Peyer's patch (tissue), 4 donors: ENCODE results near the gene PIEZO2. TPM values are rescaled to one million over a fixed set of nuclear protein-coding genes. Genes with fewer than 3 reads are reported as not detected.
"Not testable (repeated sequence)": the region's sequence is repeated elsewhere in the genome, so short reads cannot be mapped to it uniquely, and the experiment has no call there.

Source experiments
- DNase-seq, 3 donors: peaks; one replicate each; pipeline ENCODE4 v3.0.0-alpha.2; 2017 to 2019
- H3K27ac ChIP-seq, 4 donors: fragments of 200-600 bp; sonication (generic); one replicate each; pipeline ENCODE4 v1.5.1; 2016 to 2019
- H3K27me3 ChIP-seq, 2 donors: fragments of 200-600 bp; sonication (generic); one replicate each; pipeline ENCODE4 v1.5.1; 2019
- H3K36me3 ChIP-seq, 3 donors: fragments of 200-600 bp; sonication (generic); one replicate each; pipeline ENCODE4 v1.5.1; 2016 to 2019
- H3K4me1 ChIP-seq, 4 donors: fragments of 200-600 bp; sonication (generic); one replicate each; pipeline ENCODE4 v1.5.1; 2016 to 2019
- H3K4me3 ChIP-seq, 4 donors: fragments of 200-600 bp; sonication (generic); 1 replicate in 3 of 4; 2 replicates in 1 of 4; pipeline ENCODE4 v1.5.1; 2016 to 2019; ENCODE audit warnings: mild to moderate bottlenecking in 1 of 4
- H3K9me3 ChIP-seq, 4 donors: fragments of 200-600 bp; sonication (generic); one replicate each; pipeline ENCODE4 v1.5.1; 2016 to 2019; ENCODE audit warnings: mild to moderate bottlenecking in 1 of 4
- POLR2A ChIP-seq, 2 donors: fragments of 450-650 bp; IDR thresholded peaks; one replicate each; pipeline ENCODE4 v1.5.1; 2017; ENCODE audit warnings: antibody characterized with exemption in 2 of 2, mild to moderate bottlenecking in 2 of 2, moderate library complexity in 2 of 2
- small RNA-seq, 2 donors: library from RNA; depleted of rRNA; stranded (forward); fragments of <200 nt; gene quantifications; one replicate each; pipeline ENCODE3, GENCODE V24; 2016
- total RNA-seq, 4 donors: library from RNA; depleted of rRNA; stranded (reverse); fragments of >200 nt; gene quantifications; one replicate each; pipeline ENCODE4 v1.1.0, GENCODE V29; 2016
- TF ChIP-seq, protein P1 (sequence below), 6 experiments: fragments of 450-650 bp in 4 of 6; fragments of 200-600 bp in 2 of 6; sonication (generic) in 1 of 6; IDR thresholded peaks; one replicate each; pipeline ENCODE4 v1.5.1; 2017 to 2019; ENCODE audit warnings: antibody characterized with exemption in 6 of 6, mild to moderate bottlenecking in 3 of 6, moderate library complexity in 1 of 6

The PIEZO2 gene
- total RNA-seq, 4 donors from 2014 or later = 0.85 to 5.8 (median 4.5) TPM

DNA sequence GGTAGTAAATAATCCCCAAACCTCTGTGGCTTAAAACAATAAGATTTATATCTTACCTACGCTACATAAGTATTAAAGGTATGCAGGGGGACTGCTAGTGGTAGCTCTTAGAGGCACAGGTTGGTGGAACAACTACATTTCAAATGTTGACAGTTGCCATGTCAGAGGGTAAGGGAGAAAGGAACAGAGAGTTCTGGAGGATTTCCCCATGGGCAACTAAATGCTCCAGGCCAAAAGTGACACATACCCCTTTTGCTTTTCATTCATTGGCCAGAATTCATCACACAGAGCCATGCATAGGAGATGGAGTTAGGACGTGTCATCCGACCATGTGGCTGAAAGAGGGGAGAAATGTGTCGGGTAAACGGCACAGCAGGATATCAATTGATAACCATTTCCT, 490.4 kb downstream of the PIEZO2 start:
- no peaks in the 10 kb centered on the region for H3K9me3 ChIP-seq
- no peak overlapping the region for H3K4me3 ChIP-seq
- H3K27ac ChIP-seq = no peak overlapping the region
- TF ChIP-seq, protein P1, sequence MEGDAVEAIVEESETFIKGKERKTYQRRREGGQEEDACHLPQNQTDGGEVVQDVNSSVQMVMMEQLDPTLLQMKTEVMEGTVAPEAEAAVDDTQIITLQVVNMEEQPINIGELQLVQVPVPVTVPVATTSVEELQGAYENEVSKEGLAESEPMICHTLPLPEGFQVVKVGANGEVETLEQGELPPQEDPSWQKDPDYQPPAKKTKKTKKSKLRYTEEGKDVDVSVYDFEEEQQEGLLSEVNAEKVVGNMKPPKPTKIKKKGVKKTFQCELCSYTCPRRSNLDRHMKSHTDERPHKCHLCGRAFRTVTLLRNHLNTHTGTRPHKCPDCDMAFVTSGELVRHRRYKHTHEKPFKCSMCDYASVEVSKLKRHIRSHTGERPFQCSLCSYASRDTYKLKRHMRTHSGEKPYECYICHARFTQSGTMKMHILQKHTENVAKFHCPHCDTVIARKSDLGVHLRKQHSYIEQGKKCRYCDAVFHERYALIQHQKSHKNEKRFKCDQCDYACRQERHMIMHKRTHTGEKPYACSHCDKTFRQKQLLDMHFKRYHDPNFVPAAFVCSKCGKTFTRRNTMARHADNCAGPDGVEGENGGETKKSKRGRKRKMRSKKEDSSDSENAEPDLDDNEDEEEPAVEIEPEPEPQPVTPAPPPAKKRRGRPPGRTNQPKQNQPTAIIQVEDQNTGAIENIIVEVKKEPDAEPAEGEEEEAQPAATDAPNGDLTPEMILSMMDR (IDR thresholded peaks at IDR 0.05) = no peak
- TF ChIP-seq POLR2A (IDR thresholded peaks at IDR 0.05) = no peak
- no peaks in the 10 kb centered on the region for H3K4me1 ChIP-seq
- DNase-seq = no peak
- no peaks in the 10 kb centered on the region for H3K27me3 ChIP-seq
- no peaks in the 10 kb centered on the region for H3K36me3 ChIP-seq

DNA sequence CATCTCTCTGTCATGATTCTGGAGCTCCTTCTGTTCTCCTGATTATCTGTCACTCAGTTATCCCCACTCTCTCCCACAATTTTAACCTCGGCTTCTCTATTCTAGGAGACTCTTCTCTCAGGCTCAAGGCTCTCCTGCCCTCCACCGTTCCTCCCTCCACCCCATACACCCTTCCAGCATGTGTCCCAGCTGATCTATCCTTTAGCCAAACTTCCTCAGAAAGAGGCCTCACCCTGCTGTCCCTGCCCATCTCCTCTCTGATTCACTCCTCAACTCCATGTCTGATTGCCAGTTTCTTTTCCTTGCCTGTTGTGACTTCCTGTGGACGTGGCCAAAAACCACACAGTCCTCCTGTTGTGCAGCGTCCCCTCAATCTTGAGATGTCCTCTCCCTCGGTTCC, 505.4 kb downstream of the PIEZO2 start:
- not testable (repeated sequence) for H3K4me3 ChIP-seq, H3K4me1 ChIP-seq, H3K27me3 ChIP-seq, H3K27ac ChIP-seq, DNase-seq, H3K36me3 ChIP-seq, H3K9me3 ChIP-seq

DNA sequence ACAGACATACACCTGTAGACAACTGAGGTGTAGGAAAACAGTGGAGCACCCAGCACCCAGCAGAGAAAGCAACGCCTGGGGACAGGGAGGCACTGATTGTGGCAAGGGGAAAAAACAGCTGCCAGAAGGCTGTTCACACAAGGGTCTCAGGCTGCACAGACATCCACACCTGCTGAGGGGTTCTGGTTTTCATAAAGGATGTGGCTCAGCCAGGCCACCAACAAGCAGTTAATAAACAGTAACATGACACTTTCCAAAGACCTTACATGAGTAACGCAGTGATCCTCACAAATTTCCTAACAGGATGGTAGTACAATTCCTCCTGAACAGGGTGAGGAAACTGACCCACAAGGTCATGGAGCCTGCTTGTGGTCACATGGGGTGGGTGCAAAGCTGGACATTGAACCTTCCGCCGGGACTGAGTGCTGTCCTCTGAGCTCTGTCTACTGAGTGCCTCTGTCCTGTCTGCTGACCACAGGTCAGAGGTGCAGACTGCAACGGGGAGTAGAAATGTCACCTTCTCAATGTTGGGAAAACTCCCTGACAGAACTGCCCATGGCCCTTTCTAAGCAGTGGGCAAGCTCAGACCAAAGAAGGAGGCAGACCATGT, 506.3 kb downstream of the PIEZO2 start:
- H3K27me3 ChIP-seq, H3K4me1 ChIP-seq, DNase-seq, H3K27ac ChIP-seq, H3K36me3 ChIP-seq, H3K9me3 ChIP-seq, H3K4me3 ChIP-seq: not testable (repeated sequence)

DNA sequence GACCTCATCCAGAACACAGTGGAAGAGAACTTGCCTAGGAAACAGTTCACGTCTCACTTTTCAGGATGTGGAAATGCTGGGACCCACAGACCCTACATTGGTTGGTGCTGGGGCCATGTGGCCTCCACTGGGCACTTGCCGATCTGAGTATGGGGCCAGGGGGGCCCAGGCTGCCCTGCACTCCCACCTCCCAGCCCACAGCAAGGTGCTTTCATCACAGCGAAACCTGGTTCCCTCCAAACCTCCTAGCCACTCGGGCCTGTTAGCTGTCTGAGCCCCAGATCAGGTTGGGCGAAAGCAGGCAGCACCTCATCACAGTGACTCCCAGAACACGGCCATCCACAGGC, 510.9 kb downstream of the PIEZO2 start:
- not testable (repeated sequence) for H3K27ac ChIP-seq, H3K4me1 ChIP-seq, H3K9me3 ChIP-seq, H3K4me3 ChIP-seq, H3K36me3 ChIP-seq, H3K27me3 ChIP-seq, DNase-seq

DNA sequence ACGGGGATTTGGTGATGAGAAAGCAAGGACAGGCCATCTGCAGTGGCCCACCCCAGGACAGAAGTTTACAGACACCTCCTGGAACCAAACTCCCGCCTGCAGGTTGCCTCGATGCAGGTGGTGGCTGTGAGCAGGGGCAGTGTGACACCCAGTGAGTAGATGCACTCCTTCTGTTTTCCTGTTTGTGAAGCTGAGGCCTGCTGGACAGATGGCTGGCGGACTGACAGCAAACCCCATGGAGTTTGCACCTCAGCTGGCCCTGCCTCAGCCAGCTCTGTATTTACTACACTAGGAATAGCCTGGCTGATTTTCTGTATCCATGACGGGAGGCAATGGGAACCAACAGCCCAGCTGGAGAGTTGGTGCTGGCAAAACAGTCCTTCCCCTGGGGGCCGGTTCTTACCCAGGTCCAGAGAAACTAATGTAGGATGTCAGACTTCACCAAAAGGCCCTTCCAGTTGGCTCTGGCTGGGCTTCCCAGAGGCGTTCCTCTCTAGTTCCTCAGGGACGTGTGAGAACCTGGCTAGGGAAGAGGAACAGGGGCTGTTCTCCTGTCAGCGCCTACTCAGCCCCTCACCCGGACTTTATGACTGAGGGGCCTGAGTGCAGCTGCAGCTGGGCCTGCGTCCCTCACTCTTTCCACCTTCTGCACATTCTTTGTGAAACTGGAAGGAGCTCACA, 511.4 kb downstream of the PIEZO2 start:
- H3K9me3 ChIP-seq, H3K36me3 ChIP-seq, H3K4me3 ChIP-seq, H3K27me3 ChIP-seq, H3K4me1 ChIP-seq, DNase-seq, H3K27ac ChIP-seq: not testable (repeated sequence)

DNA sequence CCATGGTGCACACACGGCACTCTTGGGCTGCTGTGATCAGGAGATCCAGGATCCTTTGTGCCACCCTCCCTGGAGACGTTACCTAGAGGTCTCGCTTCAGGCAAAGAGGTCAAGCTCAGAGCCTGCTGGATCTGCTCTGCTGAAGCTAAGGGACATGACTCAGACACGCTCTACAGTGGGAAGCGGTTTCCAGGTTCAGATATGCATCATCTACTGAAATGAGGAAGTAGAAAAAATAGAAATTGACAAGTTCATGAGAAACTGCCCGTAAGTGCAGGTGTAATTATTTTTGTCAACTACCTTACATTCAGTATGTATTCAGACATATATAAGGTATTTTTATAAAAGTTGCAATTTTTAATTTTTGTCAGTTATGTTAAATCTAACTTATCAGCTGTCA, 520.3 kb downstream of the PIEZO2 start:
- H3K4me3 ChIP-seq, H3K27ac ChIP-seq: not testable (repeated sequence)

DNA sequence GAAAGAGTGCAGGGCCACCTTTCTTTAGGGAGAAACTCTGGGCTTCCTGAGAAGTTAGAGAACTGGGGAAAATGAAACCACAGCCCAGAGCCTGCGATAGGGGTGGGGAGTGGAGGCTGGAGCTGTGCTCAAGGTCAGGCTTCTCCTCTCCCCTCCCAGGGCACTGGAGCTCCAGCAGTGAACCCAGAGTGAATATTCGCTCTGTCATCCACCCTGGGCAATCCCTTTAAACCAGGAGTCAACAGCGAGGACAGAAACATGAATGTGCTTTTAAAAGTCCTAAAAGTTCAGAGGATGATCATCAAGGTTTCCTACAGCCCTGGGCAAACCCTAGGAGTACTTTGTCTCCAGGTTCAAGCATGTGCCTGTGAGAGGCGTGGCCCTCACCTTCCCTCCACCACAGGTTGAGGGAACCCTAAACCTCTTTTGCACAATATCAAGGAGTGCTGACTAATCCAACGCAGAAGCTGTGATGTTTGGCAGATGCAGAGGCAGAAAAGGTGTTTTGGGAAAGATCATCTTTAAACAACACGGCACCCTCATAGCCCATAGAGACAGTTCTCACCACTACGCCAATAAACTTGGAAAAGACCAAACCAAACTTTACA, 522.7 kb downstream of the PIEZO2 start:
- not testable (repeated sequence) for H3K27ac ChIP-seq, H3K4me1 ChIP-seq, DNase-seq, H3K4me3 ChIP-seq, H3K27me3 ChIP-seq, H3K9me3 ChIP-seq, H3K36me3 ChIP-seq

More for the DNA sequence above, 520.3 kb downstream of the PIEZO2 start:
- not testable (repeated sequence) for H3K4me1 ChIP-seq, H3K36me3 ChIP-seq, H3K27me3 ChIP-seq, DNase-seq, H3K9me3 ChIP-seq

DNA sequence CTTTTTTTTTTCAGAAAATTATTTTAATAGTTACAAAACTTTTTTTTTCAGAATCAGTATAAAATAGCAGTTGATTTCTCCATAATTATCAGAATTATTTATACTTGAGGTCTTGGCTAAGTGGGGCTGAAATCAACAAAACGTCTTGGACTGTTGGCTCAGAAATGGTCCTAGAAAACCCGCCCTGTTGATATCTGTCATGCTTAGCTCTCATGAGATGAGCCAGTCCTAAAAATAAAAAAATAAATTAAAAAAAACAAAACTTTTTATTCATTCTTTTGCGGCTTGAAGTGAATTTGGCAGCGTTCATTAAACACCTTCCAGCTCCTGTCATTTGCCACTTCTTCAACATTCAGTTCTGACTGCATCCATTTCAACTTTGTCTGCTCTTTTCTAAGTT, 525.8 kb downstream of the PIEZO2 start:
- not testable (repeated sequence) for H3K4me1 ChIP-seq, H3K27me3 ChIP-seq, H3K36me3 ChIP-seq, H3K27ac ChIP-seq, DNase-seq, H3K9me3 ChIP-seq, H3K4me3 ChIP-seq

DNA sequence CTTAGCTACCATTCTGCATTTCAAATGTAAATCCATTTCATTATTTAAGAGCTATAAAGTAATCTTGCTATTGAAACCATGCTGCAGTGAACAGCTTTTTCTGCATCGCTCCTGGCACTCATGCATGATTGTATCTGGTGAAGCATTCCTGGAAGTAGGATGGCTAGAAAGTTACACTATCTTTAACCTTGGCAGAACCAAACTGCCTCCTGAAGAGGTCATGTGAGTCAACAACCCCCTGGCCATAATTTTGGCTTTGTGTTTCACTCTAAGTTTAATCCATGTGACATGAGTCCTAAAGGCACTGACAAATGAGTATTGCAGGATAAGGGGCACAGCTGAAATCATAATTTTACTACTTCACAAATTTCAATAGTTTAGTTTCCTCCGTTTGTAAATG, 526.4 kb downstream of the PIEZO2 start:
- not testable (repeated sequence) for DNase-seq, H3K9me3 ChIP-seq, H3K4me1 ChIP-seq, H3K27me3 ChIP-seq, H3K27ac ChIP-seq, H3K36me3 ChIP-seq, H3K4me3 ChIP-seq

DNA sequence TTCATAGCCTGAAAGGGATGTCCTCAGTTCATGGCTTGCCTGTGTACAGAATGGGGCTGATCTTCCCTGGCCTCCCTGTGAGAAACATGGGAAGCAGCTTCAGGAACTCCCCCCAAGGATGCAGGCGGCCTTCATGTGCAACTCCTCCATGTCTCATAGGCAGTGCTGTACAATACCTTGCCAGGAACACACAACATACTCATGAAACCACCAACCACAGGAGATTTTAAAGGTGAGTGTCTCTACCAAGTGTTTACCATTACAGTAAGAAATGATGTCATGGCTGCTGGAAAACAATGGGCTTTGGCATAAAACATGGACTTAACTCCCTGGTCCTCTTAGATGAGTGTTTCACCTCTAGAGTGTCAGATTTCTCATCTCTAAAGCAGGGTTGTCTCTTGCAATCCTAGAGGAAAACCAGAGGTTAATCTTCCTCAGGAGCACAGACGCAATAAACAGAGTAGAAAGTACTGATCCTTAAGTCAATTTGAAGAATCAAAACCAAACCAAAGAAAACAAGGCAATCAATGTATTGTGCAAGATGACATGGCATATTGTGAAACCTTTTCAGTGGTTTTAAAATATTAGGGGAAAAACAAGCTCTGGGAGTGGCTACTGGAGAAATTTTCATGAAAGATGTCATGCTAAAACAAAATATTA, 528.6 kb downstream of the PIEZO2 start:
- not testable (repeated sequence) for H3K36me3 ChIP-seq, H3K27ac ChIP-seq, H3K27me3 ChIP-seq, H3K4me3 ChIP-seq, H3K9me3 ChIP-seq, H3K4me1 ChIP-seq, DNase-seq

Small RNA genes within 50 kb of the gene (small RNA-seq; reads per million reads assigned to genes)
- 0 reads per million in 2 donors for gene AP001180.3
- gene AP001180.5 = 0 reads per million in 2 donors
- 0 to 0.06 reads per million in 2 donors for gene MIR6788
